HepG2 (cell line): ENCODE results near the gene ADGRG4. TPM values are rescaled to one million over a fixed set of nuclear protein-coding genes. Genes with fewer than 3 reads are reported as not detected.

Experiments used
- ATAC-seq: fragments of 200-7000 bp; cut with Tn5 transposase; 3 replicates; pipeline ENCODE4 v1.9.1; 2020; ENCODE audit warnings: mild to moderate bottlenecking, moderate library complexity
- BruUV-seq: library from RNA; stranded (reverse); fragments of 400-500 nt; replicated peaks from 2 replicates; lab custom pipeline; 2021; lab: Mats Ljungman, UMichigan
- CTCF ChIA-PET: fragments of 300-600 bp; formaldehyde crosslinking; extraction: SDS; loops from one replicate; lab custom pipeline; 2021; ENCODE audit warnings: low total read pairs, inconsistent platforms, low intra/inter-chr PET ratio; lab: Yijun Ruan, JAX
- POLR2A ChIA-PET: fragments of 350-600 bp; sonication (Branson Sonifier 250); formaldehyde crosslinking; loops from one replicate; lab custom pipeline; 2020; ENCODE audit warnings: antibody characterized with exemption, inconsistent platforms; lab: Yijun Ruan, JAX
- DNase-seq: peaks from one replicate; pipeline ENCODE4 v3.0.0-alpha.2; 2015; ENCODE audit warnings: low spot score
- FAIRE-seq: peaks from 3 replicates; lab custom pipeline; 2011; peaks lifted over from hg19 to GRCh38; lab: Jason Lieb, UNC
- H2AFZ ChIP-seq: one replicate; pipeline ENCODE4 v1.6.1; 2011; ENCODE audit warnings: low read length, inconsistent platforms
- H3K27ac ChIP-seq: fragments of 300-600 bp; 3 replicates; pipeline ENCODE4 v1.8.0; 2011; ENCODE audit warnings: mixed run types, mild to moderate bottlenecking, mixed read lengths, low read length, inconsistent platforms; ENCODE audit not compliant: insufficient read depth; ENCODE audit errors: extremely low read length
- H3K27me3 ChIP-seq, 2 experiments: fragments of 200-600 bp in 1 of 2; 2 replicates in 1 of 2; 3 replicates in 1 of 2; pipeline versions ENCODE4 v1.6.0 to v1.8.0; 2011; ENCODE audit warnings: low read length in 2 of 2, mild to moderate bottlenecking in 2 of 2, moderate library complexity in 2 of 2, inconsistent platforms in 1 of 2; ENCODE audit not compliant: insufficient read depth in 2 of 2, control insufficient read depth in 1 of 2
- H3K36me3 ChIP-seq, 2 experiments: fragments of 200-600 bp in 1 of 2; replicated peaks in 1 of 2; 2 replicates in 1 of 2; 3 replicates in 1 of 2; pipeline versions ENCODE4 v1.5.1 to v1.8.0; 2011; ENCODE audit warnings: low read length in 2 of 2, inconsistent platforms in 1 of 2; ENCODE audit not compliant: insufficient read depth in 2 of 2, control insufficient read depth in 1 of 2
- H3K4me1 ChIP-seq: 2 replicates; pipeline ENCODE4 v1.5.1; 2012; ENCODE audit warnings: low read length, inconsistent platforms; ENCODE audit not compliant: insufficient read depth
- H3K4me2 ChIP-seq: 2 replicates; pipeline ENCODE4 v1.6.0; 2011; ENCODE audit warnings: low read depth, low read length, inconsistent platforms
- H3K4me3 ChIP-seq, 3 experiments: fragments of 200-600 bp in 1 of 3; sonication (generic), shearing (Covaris generic) in 1 of 3; replicated peaks in 1 of 3; 2 replicates each; pipeline ENCODE4 v1.5.1; 2011 to 2016; ENCODE audit warnings: low read length in 3 of 3, inconsistent platforms in 2 of 3, low read depth in 2 of 3, mild to moderate bottlenecking in 2 of 3, control low read depth in 1 of 3, mixed read lengths in 1 of 3; ENCODE audit not compliant: insufficient read depth in 1 of 3
- H3K79me2 ChIP-seq: one replicate; pipeline ENCODE4 v1.6.1; 2011; ENCODE audit warnings: low read length, inconsistent platforms; ENCODE audit not compliant: insufficient read depth
- H3K9ac ChIP-seq: 2 replicates; pipeline ENCODE4 v1.6.0; 2011; ENCODE audit warnings: mild to moderate bottlenecking, low read depth, low read length, inconsistent platforms; ENCODE audit not compliant: insufficient read depth
- H3K9me3 ChIP-seq: 2 replicates; pipeline ENCODE4 v1.5.1; 2012; ENCODE audit warnings: mild to moderate bottlenecking, low read length
- H4K20me1 ChIP-seq: 2 replicates; pipeline ENCODE4 v1.6.0; 2011; ENCODE audit warnings: inconsistent platforms, mild to moderate bottlenecking, low read length, moderate library complexity; ENCODE audit not compliant: insufficient read depth
- KDM1A ChIP-seq: IDR thresholded peaks from 2 replicates; pipeline ENCODE4 v1.6.1; 2016; ENCODE audit warnings: missing compliant biosample characterization
- KDM2A ChIP-seq: sonication (generic); formaldehyde crosslinking; IDR thresholded peaks from 2 replicates; pipeline ENCODE4 v1.4.0; 2020; ENCODE audit warnings: low read depth, missing genetic modification reagents, borderline replicate concordance
- KDM6A ChIP-seq: IDR thresholded peaks from 2 replicates; pipeline ENCODE4 v1.6.1; 2016; ENCODE audit warnings: low read depth
- ZNF407 ChIP-seq: sonication (generic); formaldehyde crosslinking; IDR thresholded peaks from one replicate; pipeline ENCODE4 v1.5.1; 2020; ENCODE audit warnings: mild to moderate bottlenecking, missing genetic modification reagents; ENCODE audit errors: not compliant biosample characterization
- ZNF766 ChIP-seq: sonication (generic); formaldehyde crosslinking; IDR thresholded peaks from 2 replicates; pipeline ENCODE4 v1.5.0; 2020; ENCODE audit warnings: missing genetic modification reagents, borderline replicate concordance
- WGBS: methylation state at CpG from one replicate; pipeline ENCODE4 v1.1.6; 2017; ENCODE audit warnings: low lambda C conversion rate; 5-methylcytosine and 5-hydroxymethylcytosine counted together
- in situ Hi-C: cut with HindIII; loops from 2 replicates; pipeline ENCODE4 v1.10.0; 2017; ENCODE audit warnings: low pct_unique_long_range_greater_than_20kb; ENCODE audit not compliant: extremely low pct_ligation_motif_present
- intact Hi-C: fragments of 100-400 bp; cut with micrococcal nuclease; formaldehyde crosslinking; loops from one replicate; pipeline ENCODE4 v1.10.0; 2022; ENCODE audit not compliant: unreplicated experiment
- polyA plus RNA-seq, 8 experiments: library from polyadenylated mRNA; depleted of rRNA in 3 of 8; stranded (reverse) in 7 of 8; unstranded in 1 of 8; fragments of >200 nt; fragmentation: Illumina TruSeq in 4 of 8; extraction: Trizol in 4 of 8; gene quantifications; 2 replicates each; pipeline versions ENCODE4 v1.2.1 to v1.2.3, GENCODE V29; 2011 to 2016; ENCODE audit warnings: low read depth in 4 of 8, missing spikeins in 1 of 8, mixed read lengths in 1 of 8; ENCODE audit not compliant: insufficient read depth in 1 of 8
- total RNA-seq, 5 experiments: library from RNA; depleted of rRNA; stranded (reverse); fragments of >200 nt; fragmentation: Illumina TruSeq; extraction: Trizol; gene quantifications; 2 replicates each; pipeline ENCODE4 v1.2.3, GENCODE V29; 2016; ENCODE audit warnings: low read depth in 1 of 5
- TF ChIP-seq, protein P1 (sequence below): sonication (generic); formaldehyde crosslinking; IDR thresholded peaks from 2 replicates; pipeline ENCODE4 v1.4.0; 2020; ENCODE audit warnings: missing genetic modification reagents, borderline replicate concordance
- TF ChIP-seq, protein P2 (sequence below): sonication (generic); formaldehyde crosslinking; IDR thresholded peaks from 2 replicates; pipeline ENCODE4 v1.4.0; 2020; ENCODE audit warnings: missing genetic modification reagents

The ADGRG4 gene
- total and polyA plus RNA-seq, 2 of the 13 experiments (the other 11 are each of a cell fraction or from before 2014, with no cell fraction given) = not detected

- no peak overlapping the region for H3K9ac ChIP-seq
- no peak overlapping the region for H3K4me2 ChIP-seq
- H3K4me1 ChIP-seq = no peaks in the 10 kb centered on the region
- no TSS peak for BruUV-seq
- no peak for ATAC-seq
- ChIA-PET CTCF (no interaction called here), POLR2A (no interaction called here)
- WGBS = 50% methylated on average over 1 of the region's 1 CpG
- H3K36me3 ChIP-seq = no peaks in the 10 kb centered on the region
- H3K79me2 ChIP-seq = no peaks in the 10 kb centered on the region
- H3K9me3 ChIP-seq = no peaks in the 10 kb centered on the region
- intact Hi-C loops (no loop called here), in situ Hi-C loops (no loop called here)
- H3K27me3 ChIP-seq = no peaks in the 10 kb centered on the region
- H3K27ac ChIP-seq = no peak overlapping the region
- no peak overlapping the region for H2AFZ ChIP-seq
- H4K20me1 ChIP-seq = no peaks in the 10 kb centered on the region
- H3K4me3 ChIP-seq = no peak overlapping the region
- no peak for DNase-seq
- FAIRE-seq = no peak
- TF ChIP-seq, protein P1, sequence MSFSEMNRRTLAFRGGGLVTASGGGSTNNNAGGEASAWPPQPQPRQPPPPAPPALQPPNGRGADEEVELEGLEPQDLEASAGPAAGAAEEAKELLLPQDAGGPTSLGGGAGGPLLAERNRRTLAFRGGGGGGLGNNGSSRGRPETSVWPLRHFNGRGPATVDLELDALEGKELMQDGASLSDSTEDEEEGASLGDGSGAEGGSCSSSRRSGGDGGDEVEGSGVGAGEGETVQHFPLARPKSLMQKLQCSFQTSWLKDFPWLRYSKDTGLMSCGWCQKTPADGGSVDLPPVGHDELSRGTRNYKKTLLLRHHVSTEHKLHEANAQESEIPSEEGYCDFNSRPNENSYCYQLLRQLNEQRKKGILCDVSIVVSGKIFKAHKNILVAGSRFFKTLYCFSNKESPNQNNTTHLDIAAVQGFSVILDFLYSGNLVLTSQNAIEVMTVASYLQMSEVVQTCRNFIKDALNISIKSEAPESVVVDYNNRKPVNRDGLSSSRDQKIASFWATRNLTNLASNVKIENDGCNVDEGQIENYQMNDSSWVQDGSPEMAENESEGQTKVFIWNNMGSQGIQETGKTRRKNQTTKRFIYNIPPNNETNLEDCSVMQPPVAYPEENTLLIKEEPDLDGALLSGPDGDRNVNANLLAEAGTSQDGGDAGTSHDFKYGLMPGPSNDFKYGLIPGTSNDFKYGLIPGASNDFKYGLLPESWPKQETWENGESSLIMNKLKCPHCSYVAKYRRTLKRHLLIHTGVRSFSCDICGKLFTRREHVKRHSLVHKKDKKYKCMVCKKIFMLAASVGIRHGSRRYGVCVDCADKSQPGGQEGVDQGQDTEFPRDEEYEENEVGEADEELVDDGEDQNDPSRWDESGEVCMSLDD (CRISPR knock-in tag) = no peak
- TF ChIP-seq ZNF766 (CRISPR knock-in tag) = no peak
- TF ChIP-seq KDM6A (CRISPR knock-in tag) = no peak
- TF ChIP-seq KDM1A (CRISPR knock-in tag) = no peak
- TF ChIP-seq KDM2A (CRISPR knock-in tag) = no peak
- TF ChIP-seq, protein P2, sequence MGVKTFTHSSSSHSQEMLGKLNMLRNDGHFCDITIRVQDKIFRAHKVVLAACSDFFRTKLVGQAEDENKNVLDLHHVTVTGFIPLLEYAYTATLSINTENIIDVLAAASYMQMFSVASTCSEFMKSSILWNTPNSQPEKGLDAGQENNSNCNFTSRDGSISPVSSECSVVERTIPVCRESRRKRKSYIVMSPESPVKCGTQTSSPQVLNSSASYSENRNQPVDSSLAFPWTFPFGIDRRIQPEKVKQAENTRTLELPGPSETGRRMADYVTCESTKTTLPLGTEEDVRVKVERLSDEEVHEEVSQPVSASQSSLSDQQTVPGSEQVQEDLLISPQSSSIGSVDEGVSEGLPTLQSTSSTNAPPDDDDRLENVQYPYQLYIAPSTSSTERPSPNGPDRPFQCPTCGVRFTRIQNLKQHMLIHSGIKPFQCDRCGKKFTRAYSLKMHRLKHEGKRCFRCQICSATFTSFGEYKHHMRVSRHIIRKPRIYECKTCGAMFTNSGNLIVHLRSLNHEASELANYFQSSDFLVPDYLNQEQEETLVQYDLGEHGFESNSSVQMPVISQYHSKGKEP (CRISPR knock-in tag) = no peak
- no peak for TF ChIP-seq ZNF407 (CRISPR knock-in tag)
These were observed 29.5 kb upstream of the ADGRG4 start for GRCh38 chrX:136271300-136271699.
